Hypothalamus (tissue), 51 donors: ENCODE results near the gene CPA4.
"Not testable (repeated sequence)": the region's sequence is repeated elsewhere in the genome, so short reads cannot be mapped to it uniquely, and the experiment has no call there.

Experiments used
- DNase-seq, 51 donors: peaks; one replicate each; lab custom pipeline; 2025; lab: John Stamatoyannopoulos, UW

Gene CPA4

DNA sequence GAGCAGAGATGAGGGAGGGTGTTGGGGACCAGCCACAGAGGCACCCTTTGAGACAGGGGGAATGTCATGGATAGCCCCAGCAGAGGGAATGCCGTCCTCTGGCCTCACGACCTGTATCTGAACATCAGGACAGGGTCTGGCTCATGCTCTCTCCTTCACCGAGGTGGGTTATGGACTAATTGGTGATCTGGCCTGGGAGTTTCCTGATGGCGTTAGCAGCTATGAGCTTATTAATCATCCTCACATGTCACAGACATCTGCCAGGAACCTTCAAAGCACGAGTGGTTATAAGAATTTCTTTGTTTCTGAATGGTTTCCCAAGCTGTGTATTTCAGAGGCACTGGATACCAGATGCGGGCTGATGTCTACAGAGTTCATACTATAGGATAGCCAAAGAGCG is 6.9 kb downstream of the CPA4 start:
- DNase-seq: no peak

- DNase-seq: no peak
These were observed 8.6 kb downstream of the CPA4 start for GRCh38 chr7:130301501-130302020.

DNA sequence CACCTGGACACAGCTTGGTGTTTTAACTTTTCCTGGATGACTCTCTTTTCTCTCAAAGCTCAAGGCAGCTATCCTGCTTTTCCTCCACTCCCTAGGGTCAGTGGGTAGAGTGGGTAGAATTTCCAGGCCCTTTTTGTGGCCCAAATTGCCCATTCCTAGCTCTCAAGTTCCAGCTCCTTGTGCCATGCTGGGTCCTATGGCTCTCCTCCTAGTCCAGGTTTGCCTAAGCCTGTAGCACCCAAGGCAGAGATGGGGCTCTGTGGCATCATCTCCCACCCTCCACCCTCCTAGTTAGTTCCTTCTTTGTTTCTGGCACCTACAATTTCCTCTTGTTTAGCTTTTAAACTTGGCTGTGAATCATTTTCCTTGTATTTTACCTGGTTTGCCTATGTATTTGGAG is 9.7 kb downstream of the CPA4 start:
- DNase-seq: no peak

DNA sequence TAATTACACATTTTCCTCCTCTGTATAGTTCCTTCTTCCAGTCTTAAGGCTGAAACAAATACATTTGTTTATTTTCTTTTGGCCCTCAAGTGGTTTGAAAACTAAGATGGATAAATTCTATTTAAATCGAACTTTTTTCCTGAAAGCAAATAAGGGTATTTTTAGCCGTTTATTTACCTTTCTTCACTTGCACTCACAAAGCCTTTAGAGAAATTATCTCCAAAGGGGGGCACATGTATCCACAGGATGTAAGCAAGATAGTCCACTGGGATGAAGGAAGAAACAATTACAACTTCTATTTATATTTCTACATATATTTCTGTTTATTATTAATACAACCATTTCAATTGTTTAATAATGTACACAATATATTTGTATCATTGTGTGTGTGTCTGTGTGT is 10.2 kb downstream of the CPA4 start:
- DNase-seq: no peak

DNA sequence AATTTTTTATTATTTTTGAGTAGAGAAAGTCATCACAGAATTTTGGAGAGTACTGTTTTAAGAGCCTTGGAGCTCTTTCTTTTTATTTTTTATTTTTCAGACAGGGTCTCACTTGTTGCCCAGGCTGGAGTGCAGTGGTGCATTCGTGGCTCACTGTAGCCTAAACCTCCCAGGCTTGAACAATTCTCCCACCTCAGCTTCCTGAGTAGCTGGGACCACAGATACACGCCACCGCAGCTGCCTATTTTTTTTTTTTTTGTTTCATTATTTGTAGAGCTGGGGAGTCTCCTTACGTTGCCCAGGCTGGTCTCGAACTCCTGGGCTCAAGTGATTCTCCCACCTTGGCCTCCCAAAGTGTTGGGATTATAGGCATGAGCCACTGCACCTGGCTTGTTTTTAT is 10.6 kb downstream of the CPA4 start:
- DNase-seq: no peak

- peak in 1 of 51 donors; percentile 27 for DNase-seq
These were observed 11.0 kb downstream of the CPA4 start for GRCh38 chr7:130303982-130304381.

DNA sequence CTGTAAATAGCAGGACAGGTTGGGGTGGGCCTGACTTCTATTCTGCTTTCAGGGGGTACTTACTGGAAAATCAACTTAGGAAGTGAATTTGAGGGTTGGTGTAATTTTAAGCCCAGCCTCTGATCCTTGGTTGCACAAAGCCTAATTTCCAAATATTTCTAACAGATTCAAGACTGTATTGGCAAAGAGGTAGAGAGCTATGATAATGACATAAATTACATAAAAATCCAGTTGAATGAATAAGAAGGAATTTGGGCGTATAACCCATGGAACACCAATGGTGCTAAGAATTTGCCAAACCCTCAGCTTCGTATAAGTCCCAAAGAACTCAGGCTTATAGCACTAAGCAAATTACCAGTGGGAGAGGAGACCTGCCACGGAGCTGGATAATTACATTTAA is 11.9 kb downstream of the CPA4 start:
- no peak for DNase-seq

GRCh38 chr7:130305433-130306042 is 12.6 kb downstream of the CPA4 start:
- DNase-seq: peak in 1 of 51 donors; percentile 1

- DNase-seq: no peak
These were observed 17.0 kb downstream of the CPA4 start for GRCh38 chr7:130309986-130310385.

DNA sequence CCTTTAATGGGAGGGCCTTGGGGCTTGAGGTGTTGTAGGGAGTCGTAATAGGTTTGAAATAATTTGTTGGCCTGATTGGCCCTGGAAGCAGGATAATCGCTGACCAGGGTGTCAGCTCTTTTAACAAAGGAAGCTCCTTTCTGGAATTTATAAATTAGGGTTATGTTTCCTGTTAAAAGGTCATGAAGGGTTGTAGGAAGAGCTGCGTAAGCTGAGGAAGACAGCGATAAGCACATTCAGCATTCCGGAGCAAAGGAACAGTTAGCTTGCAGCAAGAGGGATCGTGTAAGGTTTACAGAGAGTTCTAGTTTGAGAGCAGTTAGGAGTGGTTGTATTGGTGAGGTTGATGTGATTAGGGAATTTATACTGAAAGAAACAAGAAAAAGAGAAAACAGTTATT is 21.3 kb downstream of the CPA4 start:
- DNase-seq: no peak

- DNase-seq: no peak
These were observed 26.6 kb downstream of the CPA4 start for GRCh38 chr7:130319541-130319940.

DNA sequence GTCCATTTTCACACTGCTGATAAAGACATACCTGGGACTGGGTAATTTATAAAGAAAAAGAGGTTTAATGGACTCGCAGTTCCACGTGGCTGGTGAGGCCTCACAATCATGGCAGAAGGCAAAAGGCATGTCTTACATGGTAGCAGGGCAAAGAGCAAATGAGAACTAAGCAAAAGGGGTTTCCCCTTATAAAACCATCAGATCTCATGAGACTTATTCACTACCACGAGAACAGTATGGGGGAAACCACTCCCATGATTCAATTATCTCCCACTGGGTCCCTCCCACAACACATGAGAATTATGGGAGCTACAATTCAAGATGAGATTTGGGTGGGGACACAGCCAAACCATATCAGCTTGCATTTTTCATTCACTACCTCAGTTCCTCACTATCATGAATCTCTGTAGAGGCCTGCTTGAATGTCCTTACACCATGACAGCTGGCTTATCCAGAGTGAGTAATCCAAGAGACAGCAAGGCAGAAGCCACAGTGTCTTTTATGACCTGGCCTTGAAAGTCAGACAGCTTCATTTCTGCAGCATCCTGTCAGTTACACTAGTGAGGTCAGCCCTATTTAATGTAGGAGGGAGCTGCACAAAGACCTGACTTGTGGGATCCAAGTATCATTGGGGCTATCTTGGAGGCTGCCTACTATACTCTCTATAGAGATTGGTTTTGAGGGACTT is 28.7 kb downstream of the CPA4 start:
- not testable (repeated sequence) for DNase-seq

DNA sequence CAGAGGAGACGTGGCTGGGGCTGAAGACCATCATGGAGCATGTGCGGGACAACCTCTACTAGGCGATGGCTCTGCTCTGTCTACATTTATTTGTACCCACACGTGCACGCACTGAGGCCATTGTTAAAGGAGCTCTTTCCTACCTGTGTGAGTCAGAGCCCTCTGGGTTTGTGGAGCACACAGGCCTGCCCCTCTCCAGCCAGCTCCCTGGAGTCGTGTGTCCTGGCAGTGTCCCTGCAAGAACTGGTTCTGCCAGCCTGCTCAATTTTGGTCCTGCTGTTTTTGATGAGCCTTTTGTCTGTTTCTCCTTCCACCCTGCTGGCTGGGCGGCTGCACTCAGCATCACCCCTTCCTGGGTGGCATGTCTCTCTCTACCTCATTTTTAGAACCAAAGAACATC is 29.7 kb downstream of the CPA4 start:
- DNase-seq: no peak

GRCh38 chr7:130324306-130324943 is 31.5 kb downstream of the CPA4 start:
- no peak for DNase-seq

- DNase-seq: no peak
These were observed 36.7 kb downstream of the CPA4 start for GRCh38 chr7:130329681-130330080.

- no peak for DNase-seq
These were observed 39.5 kb downstream of the CPA4 start for GRCh38 chr7:130332259-130333053.

GRCh38 chr7:130333832-130334231 is 40.9 kb downstream of the CPA4 start:
- no peak for DNase-seq

GRCh38 chr7:130334274-130334673 is 41.3 kb downstream of the CPA4 start:
- no peak for DNase-seq

GRCh38 chr7:130337410-130337971 is 44.5 kb downstream of the CPA4 start:
- DNase-seq: no peak

DNA sequence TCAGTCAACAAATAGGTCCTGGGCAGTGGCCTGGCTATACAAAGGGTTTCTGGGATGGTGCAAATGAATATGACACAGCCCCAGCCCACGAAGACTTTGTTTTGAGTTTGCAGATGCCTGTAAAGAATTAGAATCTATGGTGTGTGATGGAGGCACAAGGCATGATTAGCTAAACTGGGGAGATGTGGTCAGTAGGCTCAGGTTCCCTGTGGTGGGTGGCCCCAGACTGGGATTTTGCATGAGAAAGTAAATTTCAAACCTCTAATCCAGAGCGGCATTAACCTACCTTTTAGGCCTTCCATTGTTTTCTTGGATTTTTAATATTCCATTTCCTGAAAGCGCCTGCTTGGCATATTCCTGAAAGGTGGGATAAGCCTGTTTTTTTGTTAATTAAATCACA is 45.3 kb downstream of the CPA4 start:
- no peak for DNase-seq

GRCh38 chr7:130341882-130342281 is 48.9 kb downstream of the CPA4 start:
- no peak for DNase-seq
